DND-41 (cell line): Measurements from ENCODE around the gene RGS6.

Experiments used
- ATAC-seq: fragments of 200-7000 bp; cut with Tn5 transposase; 3 replicates; pipeline ENCODE4 v1.9.1; 2021; ENCODE audit warnings: low read depth; ENCODE audit not compliant: insufficient read depth
- DNase-seq: peaks from one replicate; pipeline ENCODE4 v3.0.0-alpha.2; 2020
- H2AFZ ChIP-seq: 2 replicates; pipeline ENCODE4 v1.6.0; 2012; ENCODE audit warnings: low read depth, low read length
- H3K27ac ChIP-seq: 2 replicates; pipeline ENCODE4 v1.5.1; 2012; ENCODE audit warnings: low read length, inconsistent platforms
- H3K27me3 ChIP-seq: fragments of 200-600 bp; sonication (generic); 2 replicates; pipeline ENCODE4 v1.6.0; 2012; ENCODE audit warnings: low read length, mild to moderate bottlenecking, inconsistent platforms; ENCODE audit not compliant: insufficient read depth, poor library complexity
- H3K36me3 ChIP-seq: 2 replicates; pipeline ENCODE4 v1.5.1; 2012; ENCODE audit warnings: low read length, inconsistent platforms; ENCODE audit not compliant: insufficient read depth
- H3K4me1 ChIP-seq: 2 replicates; pipeline ENCODE4 v1.5.1; 2012; ENCODE audit warnings: mild to moderate bottlenecking, low read length; ENCODE audit not compliant: insufficient read depth
- H3K4me2 ChIP-seq: 2 replicates; pipeline ENCODE4 v1.6.0; 2012; ENCODE audit warnings: mild to moderate bottlenecking, moderate library complexity, low read length, inconsistent platforms; ENCODE audit not compliant: insufficient read depth
- H3K4me3 ChIP-seq, 2 experiments: fragments of 200-600 bp in 1 of 2; shearing (Covaris generic) in 1 of 2; 2 replicates each; pipeline ENCODE4 v1.5.1; 2012 to 2016; ENCODE audit warnings: inconsistent platforms in 2 of 2, low read length in 2 of 2, mild to moderate bottlenecking in 2 of 2, low read depth in 1 of 2, moderate library complexity in 1 of 2
- H3K79me2 ChIP-seq: 2 replicates; pipeline ENCODE4 v1.6.0; 2012; ENCODE audit warnings: low read length, inconsistent platforms; ENCODE audit not compliant: insufficient read depth
- H3K9ac ChIP-seq: 2 replicates; pipeline ENCODE4 v1.6.0; 2012; ENCODE audit warnings: low read depth, mild to moderate bottlenecking, inconsistent platforms, low read length, moderate library complexity
- H3K9me3 ChIP-seq: 2 replicates; pipeline ENCODE4 v1.5.1; 2012; ENCODE audit warnings: low read length, moderate library complexity, mild to moderate bottlenecking, inconsistent platforms; ENCODE audit not compliant: insufficient read depth, severe bottlenecking
- H4K20me1 ChIP-seq: 2 replicates; pipeline ENCODE4 v1.6.0; 2012; ENCODE audit warnings: low read length; ENCODE audit not compliant: insufficient read depth
- CTCF ChIP-seq: IDR thresholded peaks from 2 replicates; pipeline ENCODE4 v1.5.1; 2012; ENCODE audit warnings: borderline replicate concordance, low read length, moderate library complexity, mild to moderate bottlenecking; ENCODE audit not compliant: poor library complexity, severe bottlenecking; ENCODE audit errors: extremely low read depth
- EZH2 ChIP-seq: IDR thresholded peaks from 3 replicates; pipeline ENCODE4 v1.6.1; 2012; ENCODE audit warnings: borderline replicate concordance, low read depth, mild to moderate bottlenecking, moderate library complexity, low read length, inconsistent platforms; ENCODE audit not compliant: severe bottlenecking

Gene RGS6

GRCh38 chr14:72196237-72197015 lies 264.2 kb downstream of the RGS6 start:
- no peaks in the 10 kb centered on the region for H3K9me3 ChIP-seq
- DNase-seq (no peak), ATAC-seq (no peak)
- H3K27ac ChIP-seq: no peak overlapping the region
- H3K79me2 ChIP-seq: no peaks in the 10 kb centered on the region
- no peak overlapping the region for H3K4me3 ChIP-seq
- H3K36me3 ChIP-seq: no peaks in the 10 kb centered on the region
- H3K4me2 ChIP-seq: no peak overlapping the region
- no peaks in the 10 kb centered on the region for H3K4me1 ChIP-seq
- H4K20me1 ChIP-seq: no peaks in the 10 kb centered on the region
- no peak for TF ChIP-seq CTCF
- no peak for TF ChIP-seq EZH2
- H2AFZ ChIP-seq: no peak overlapping the region
- no peak overlapping the region for H3K9ac ChIP-seq
- H3K27me3 ChIP-seq: peaks cover 6% of the 10 kb centered on the region

- Histone ChIP-seq H3K9me3 (no peaks in the 10 kb centered on the region), H3K9ac (no peak overlapping the region), H3K27me3 (peaks cover 4% of the 10 kb centered on the region), H3K4me1 (no peaks in the 10 kb centered on the region), H2AFZ (no peak overlapping the region), H3K4me2 (no peak overlapping the region), H3K36me3 (no peaks in the 10 kb centered on the region), H3K79me2 (no peaks in the 10 kb centered on the region), H4K20me1 (no peaks in the 10 kb centered on the region), H3K4me3 (no peak overlapping the region), H3K27ac (no peak overlapping the region)
- ATAC-seq (no peak), DNase-seq (no peak)
- TF ChIP-seq CTCF: no peak
Observed at GRCh38 chr14:72201645-72202044, 269.4 kb downstream of the RGS6 start.

GRCh38 chr14:72213424-72213823 lies 281.2 kb downstream of the RGS6 start:
- ATAC-seq (no peak), DNase-seq (no peak)
- no peak overlapping the region for H2AFZ ChIP-seq

GRCh38 chr14:72215080-72215479 lies 282.9 kb downstream of the RGS6 start:
- Histone ChIP-seq H4K20me1 (no peaks in the 10 kb centered on the region), H3K4me2 (no peak overlapping the region), H3K27me3 (no peaks in the 10 kb centered on the region), H3K4me3 (no peak overlapping the region), H3K79me2 (no peaks in the 10 kb centered on the region), H2AFZ (no peak overlapping the region), H3K36me3 (no peaks in the 10 kb centered on the region), H3K27ac (no peak overlapping the region), H3K4me1 (no peaks in the 10 kb centered on the region), H3K9ac (no peak overlapping the region), H3K9me3 (no peaks in the 10 kb centered on the region)
- DNase-seq (no peak), ATAC-seq (no peak)
- TF ChIP-seq CTCF: no peak
- no peak for TF ChIP-seq EZH2

More at GRCh38 chr14:72213424-72213823, 281.2 kb downstream of the RGS6 start:
- no peak overlapping the region for H3K4me3 ChIP-seq
- no peak overlapping the region for H3K9ac ChIP-seq
- no peaks in the 10 kb centered on the region for H3K9me3 ChIP-seq
- H3K4me1 ChIP-seq: no peaks in the 10 kb centered on the region
- H3K27me3 ChIP-seq: no peaks in the 10 kb centered on the region
- no peak overlapping the region for H3K4me2 ChIP-seq
- H3K27ac ChIP-seq: no peak overlapping the region
- no peaks in the 10 kb centered on the region for H4K20me1 ChIP-seq
- H3K79me2 ChIP-seq: no peaks in the 10 kb centered on the region
- TF ChIP-seq EZH2: no peak
- no peaks in the 10 kb centered on the region for H3K36me3 ChIP-seq
